Smooth muscle cell of the umbilical artery (primary cell): Measurements from ENCODE around the gene HOOK2. TPM values are rescaled to one million over a fixed set of nuclear protein-coding genes. Genes with fewer than 3 reads are reported as not detected.

Experiments used
- total RNA-seq: library from RNA; depleted of rRNA; stranded (reverse); fragments of >200 nt; gene quantifications from 2 replicates; pipeline ENCODE4 v1.2.3, GENCODE V29; 2014

HOOK2 gene
- total RNA-seq = 12.5 and 19.4 TPM in 2 replicates

GRCh38 chr19:12774588-12775555 lies at the start of gene HOOK2:
Gene HOOK2, minus strand, starts transcription at chr19:12775552. Its CDS starts 103 bp downstream, at chr19:12775449.

GRCh38 chr19:12806242-12807081 lies 31.1 kb upstream of the HOOK2 start, which contains the start of gene RNASEH2A:
Gene RNASEH2A, plus strand, starts transcription at chr19:12806584. Its CDS starts 90 bp downstream, at chr19:12806674.

GRCh38 chr19:12801466-12802266 lies 26.3 kb upstream of the HOOK2 start, which contains the start of the genes PRDX2 and THSD8:
Gene PRDX2, minus strand, starts transcription at chr19:12801800. Its CDS starts 539 bp downstream, at chr19:12801261.
Gene THSD8, plus strand, starts transcription at chr19:12802069. Its CDS starts 3 bp downstream, at chr19:12802072.

GRCh38 chr19:12791345-12792050 lies 16.1 kb upstream of the HOOK2 start, which contains the start of gene JUNB:
Gene JUNB, plus strand, starts transcription at chr19:12791486. Its CDS starts 286 bp downstream, at chr19:12791772.

GRCh38 chr19:12751635-12752034 lies 23.7 kb downstream of the HOOK2 start, which contains the start of gene BEST2:
Gene BEST2, plus strand, starts transcription at chr19:12751791. Its CDS starts 802 bp downstream, at chr19:12752593.

GRCh38 chr19:12736995-12737834 lies 38.1 kb downstream of the HOOK2 start, which contains the start of gene GET3:
Gene GET3, plus strand, starts transcription at chr19:12737497. Its CDS starts 9 bp downstream, at chr19:12737506.

GRCh38 chr19:12723641-12724426 lies 51.5 kb downstream of the HOOK2 start, which contains the start of gene TNPO2:
Gene TNPO2, minus strand, starts transcription at chr19:12723932. Its CDS starts 2,955 bp downstream, at chr19:12720977.

Other genes starting within 250 kb of the HOOK2 start
- gene ZNF564, start 224.1 kb downstream of the HOOK2 start, total RNA-seq = 7.5 and 8.9 TPM in 2 replicates
- 11.6 and 12.3 TPM in 2 replicates for gene ZNF490, start 164.7 kb downstream of the HOOK2 start, total RNA-seq
- 14.0 and 16.8 TPM in 2 replicates for gene ZNF791, start 164.6 kb downstream of the HOOK2 start, total RNA-seq
- 41.3 and 47.9 TPM in 2 replicates for gene MAN2B1, start 108.8 kb downstream of the HOOK2 start, total RNA-seq
- 10.2 and 10.7 TPM in 2 replicates for gene WDR83, start 108.7 kb downstream of the HOOK2 start, total RNA-seq
- 43.8 and 51.4 TPM in 2 replicates for gene DHPS, start 93.7 kb downstream of the HOOK2 start, total RNA-seq
- gene GNG14, start 87.6 kb downstream of the HOOK2 start, total RNA-seq = not detected in 2 replicates
- gene FBXW9, start 78.9 kb downstream of the HOOK2 start, total RNA-seq = 4.6 and 4.8 TPM in 2 replicates
- 35.6 and 65.1 TPM in 2 replicates for gene TNPO2, start 51.6 kb downstream of the HOOK2 start, total RNA-seq
- gene TRIR, start 40.9 kb downstream of the HOOK2 start, total RNA-seq = 82.2 and 89.1 TPM in 2 replicates
- 51.1 and 61.2 TPM in 2 replicates for gene GET3, start 38.1 kb downstream of the HOOK2 start, total RNA-seq
- not detected in 2 replicates for gene BEST2, start 23.8 kb downstream of the HOOK2 start, total RNA-seq
- gene JUNB, start 15.9 kb upstream of the HOOK2 start, total RNA-seq = 60.2 and 68.0 TPM in 2 replicates
- 184 and 256 TPM in 2 replicates for gene PRDX2, start 26.2 kb upstream of the HOOK2 start, total RNA-seq
- gene THSD8, start 26.5 kb upstream of the HOOK2 start, total RNA-seq = not detected in 2 replicates
- 7.1 and 23.5 TPM in 2 replicates for gene RNASEH2A, start 31.0 kb upstream of the HOOK2 start, total RNA-seq
- not detected in 2 replicates for gene RTBDN, start 59.0 kb upstream of the HOOK2 start, total RNA-seq
- 0.28 TPM in 1 of 2 replicates, not detected in the other for gene MAST1, start 63.0 kb upstream of the HOOK2 start, total RNA-seq
- gene DNASE2, start 105.9 kb upstream of the HOOK2 start, total RNA-seq = 22.2 and 48.1 TPM in 2 replicates
- gene KLF1, start 111.6 kb upstream of the HOOK2 start, total RNA-seq = not detected in 2 replicates
- 23.7 and 43.4 TPM in 2 replicates for gene GCDH, start 115.6 kb upstream of the HOOK2 start, total RNA-seq
- not detected in 2 replicates for gene SYCE2, start 143.7 kb upstream of the HOOK2 start, total RNA-seq
- 52.6 and 95.9 TPM in 2 replicates for gene FARSA, start 158.2 kb upstream of the HOOK2 start, total RNA-seq
- gene CALR, start 163.1 kb upstream of the HOOK2 start, total RNA-seq = 1,991 and 2,815 TPM in 2 replicates
- 52.6 and 88.1 TPM in 2 replicates for gene RAD23A, start 170.3 kb upstream of the HOOK2 start, total RNA-seq
- 12.6 and 13.4 TPM in 2 replicates for gene GADD45GIP1, start 181.7 kb upstream of the HOOK2 start, total RNA-seq
- not detected in 2 replicates for gene DAND5, start 194.0 kb upstream of the HOOK2 start, total RNA-seq
- gene NFIX, start 219.9 kb upstream of the HOOK2 start, total RNA-seq = 29.7 and 62.5 TPM in 2 replicates